ENCODE data around the gene PRMT7. TPM values are rescaled to one million over a fixed set of nuclear protein-coding genes. Genes with fewer than 3 reads are reported as not detected.

Gene PRMT7
- polyA plus RNA-seq, 1 donor (not counting 4 experiments of a cell fraction or from before 2014, with no cell fraction given): 27.4 TPM

GRCh38 chr16:68360547-68360946 lies 49.7 kb downstream of the PRMT7 start:
- Histone ChIP-seq H3K36me3 (ENCODE audit: control insufficient read depth in 2 of 2, extremely low read depth in 1 of 2, insufficient read depth in 2 of 2, low read length in 2 of 2) (peaks cover 0 to 6% of the 10 kb centered on the region in 2 experiments), H3K4me2 (ENCODE audit: control insufficient read depth, extremely low read depth, insufficient read depth, low read depth, low read length) (no peak overlapping the region), H4K20me1 (ENCODE audit: control insufficient read depth, extremely low read depth, insufficient read depth, low read length) (no peaks in the 10 kb centered on the region), H3K27ac (ENCODE audit: control insufficient read depth, insufficient read depth, low read length) (no peak overlapping the region), H3K27me3 (ENCODE audit: control insufficient read depth, extremely low read depth, insufficient read depth, low read length) (peaks cover 28% of the 10 kb centered on the region), H2AFZ (ENCODE audit: control insufficient read depth, low read length) (no peak overlapping the region), H3K9me1 (ENCODE audit: control insufficient read depth, extremely low read depth, insufficient read depth, low read length) (no peaks in the 10 kb centered on the region), H3K79me2 (ENCODE audit: control insufficient read depth, insufficient read depth, low read length) (no peaks in the 10 kb centered on the region), H3K4me1 (ENCODE audit: control insufficient read depth, extremely low read depth, insufficient read depth, low read length) (peaks cover 3% of the 10 kb centered on the region), H3K9me3 (ENCODE audit: control insufficient read depth, low read depth, low read length) (no peaks in the 10 kb centered on the region), H3K9ac (ENCODE audit: control insufficient read depth, extremely low read depth, insufficient read depth, low read length) (no peak overlapping the region), H3K4me3 (ENCODE audit: control insufficient read depth in 2 of 3, extremely low read depth in 1 of 3, insufficient read depth in 2 of 3, low read depth in 1 of 3, low read length in 3 of 3) (no peak overlapping the region)
- FAIRE-seq (no peak), DNase-seq (ENCODE audit: low read depth, low spot score) (no peak)
- dilution Hi-C loops (cut with MboI; ENCODE audit: extremely low pct_ligation_motif_present, low sequenced_read_pairs): no loop called here
- TF ChIP-seq EZH2 (IDR thresholded peaks at IDR 0.05; ENCODE audit: low read length): no peak
- no peak for TF ChIP-seq CTCF (optimal IDR thresholded peaks at IDR 0.05 in 1 of 3, IDR thresholded peaks at IDR 0.05 in 1 of 3, conservative IDR thresholded peaks at IDR 0.05 in 1 of 3; ENCODE audit: extremely low read depth in 1 of 3, insufficient read depth in 2 of 3, low read length in 3 of 3)

GRCh38 chr16:68360956-68361355 lies 50.1 kb downstream of the PRMT7 start:
- DNase-seq (ENCODE audit: low read depth, low spot score) (no peak), FAIRE-seq (no peak)
- TF ChIP-seq CTCF (optimal IDR thresholded peaks at IDR 0.05 in 1 of 3, IDR thresholded peaks at IDR 0.05 in 1 of 3, conservative IDR thresholded peaks at IDR 0.05 in 1 of 3; ENCODE audit: extremely low read depth in 1 of 3, insufficient read depth in 2 of 3, low read length in 3 of 3): no peak
- no peak for TF ChIP-seq EZH2 (IDR thresholded peaks at IDR 0.05; ENCODE audit: low read length)
- Histone ChIP-seq H3K9ac (ENCODE audit: control insufficient read depth, extremely low read depth, insufficient read depth, low read length) (no peak overlapping the region), H3K4me1 (ENCODE audit: control insufficient read depth, extremely low read depth, insufficient read depth, low read length) (peaks cover 3% of the 10 kb centered on the region), H3K36me3 (ENCODE audit: control insufficient read depth in 2 of 2, extremely low read depth in 1 of 2, insufficient read depth in 2 of 2, low read length in 2 of 2) (peaks cover 0 to 3% of the 10 kb centered on the region in 2 experiments), H3K27ac (ENCODE audit: control insufficient read depth, insufficient read depth, low read length) (no peak overlapping the region), H2AFZ (ENCODE audit: control insufficient read depth, low read length) (no peak overlapping the region), H3K9me1 (ENCODE audit: control insufficient read depth, extremely low read depth, insufficient read depth, low read length) (no peaks in the 10 kb centered on the region), H3K4me2 (ENCODE audit: control insufficient read depth, extremely low read depth, insufficient read depth, low read depth, low read length) (no peak overlapping the region), H3K9me3 (ENCODE audit: control insufficient read depth, low read depth, low read length) (no peaks in the 10 kb centered on the region), H3K4me3 (ENCODE audit: control insufficient read depth in 2 of 3, extremely low read depth in 1 of 3, insufficient read depth in 2 of 3, low read depth in 1 of 3, low read length in 3 of 3) (no peak overlapping the region), H3K79me2 (ENCODE audit: control insufficient read depth, insufficient read depth, low read length) (no peaks in the 10 kb centered on the region), H4K20me1 (ENCODE audit: control insufficient read depth, extremely low read depth, insufficient read depth, low read length) (no peaks in the 10 kb centered on the region), H3K27me3 (ENCODE audit: control insufficient read depth, extremely low read depth, insufficient read depth, low read length) (peaks cover 31% of the 10 kb centered on the region)
- dilution Hi-C loops (cut with MboI; ENCODE audit: extremely low pct_ligation_motif_present, low sequenced_read_pairs): no loop called here

All from keratinocyte (primary cell).